Body of pancreas (tissue), 4 donors: Measurements from ENCODE around the gene DGCR8.

Experiments
- POLR2A ChIP-seq, 3 donors: fragments of 450-650 bp; IDR thresholded peaks; one replicate each; pipeline ENCODE4 v1.6.1; 2016; ENCODE audit warnings: antibody characterized with exemption in 3 of 3, mild to moderate bottlenecking in 2 of 3
- TF ChIP-seq, protein P1 (sequence below), 7 experiments: fragments of 450-650 bp in 4 of 7; fragments of 200-600 bp in 3 of 7; sonication (generic) in 3 of 7; IDR thresholded peaks; one replicate each; pipeline ENCODE4 v1.5.1; 2016 to 2019; ENCODE audit warnings: antibody characterized with exemption in 7 of 7

DNA sequence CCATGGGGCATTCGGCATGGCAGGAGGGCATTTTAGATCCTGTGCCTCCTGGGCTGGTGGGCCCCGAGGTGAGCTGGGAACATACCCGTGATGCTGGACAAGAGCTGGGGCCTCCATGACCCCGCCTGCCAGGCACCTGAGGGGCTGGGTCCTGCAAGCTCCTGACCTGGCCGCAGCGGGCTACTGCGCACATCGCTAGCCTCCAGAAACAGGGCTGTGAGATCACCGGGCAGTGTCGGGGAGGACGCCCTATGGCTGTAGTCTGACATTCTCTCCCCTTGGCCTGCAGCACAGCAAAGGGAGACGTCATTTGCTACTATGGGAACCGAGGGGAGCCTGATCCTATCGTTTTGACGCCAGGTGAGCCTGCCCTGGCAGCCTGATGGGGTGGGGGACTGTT lies 24.4 kb upstream of the DGCR8 start:
- TF ChIP-seq, protein P1, sequence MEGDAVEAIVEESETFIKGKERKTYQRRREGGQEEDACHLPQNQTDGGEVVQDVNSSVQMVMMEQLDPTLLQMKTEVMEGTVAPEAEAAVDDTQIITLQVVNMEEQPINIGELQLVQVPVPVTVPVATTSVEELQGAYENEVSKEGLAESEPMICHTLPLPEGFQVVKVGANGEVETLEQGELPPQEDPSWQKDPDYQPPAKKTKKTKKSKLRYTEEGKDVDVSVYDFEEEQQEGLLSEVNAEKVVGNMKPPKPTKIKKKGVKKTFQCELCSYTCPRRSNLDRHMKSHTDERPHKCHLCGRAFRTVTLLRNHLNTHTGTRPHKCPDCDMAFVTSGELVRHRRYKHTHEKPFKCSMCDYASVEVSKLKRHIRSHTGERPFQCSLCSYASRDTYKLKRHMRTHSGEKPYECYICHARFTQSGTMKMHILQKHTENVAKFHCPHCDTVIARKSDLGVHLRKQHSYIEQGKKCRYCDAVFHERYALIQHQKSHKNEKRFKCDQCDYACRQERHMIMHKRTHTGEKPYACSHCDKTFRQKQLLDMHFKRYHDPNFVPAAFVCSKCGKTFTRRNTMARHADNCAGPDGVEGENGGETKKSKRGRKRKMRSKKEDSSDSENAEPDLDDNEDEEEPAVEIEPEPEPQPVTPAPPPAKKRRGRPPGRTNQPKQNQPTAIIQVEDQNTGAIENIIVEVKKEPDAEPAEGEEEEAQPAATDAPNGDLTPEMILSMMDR (IDR thresholded peaks at IDR 0.05), result no peak
- TF ChIP-seq POLR2A (IDR thresholded peaks at IDR 0.05), result no peak
